Endothelial cell of umbilical vein (primary cell): Measurements from ENCODE around the gene LHX6. TPM values are rescaled to one million over a fixed set of nuclear protein-coding genes. Genes with fewer than 3 reads are reported as not detected.

ENCODE experiments used
- BruUV-seq: library from RNA; stranded (reverse); fragments of 400-500 nt; replicated peaks from 2 replicates; lab custom pipeline; 2021; lab: Mats Ljungman, UMichigan
- CTCF ChIA-PET: fragments of 300-600, 350-600 bp; sonication (Branson Sonifier 250); formaldehyde crosslinking; loops from one replicate; lab custom pipeline; 2021; ENCODE audit warnings: antibody characterized with exemption, inconsistent platforms; lab: Charles Lee
- POLR2A ChIA-PET: fragments of 300-600, 350-600 bp; sonication (Branson Sonifier 250); formaldehyde crosslinking; loops from one replicate; lab custom pipeline; 2021; ENCODE audit warnings: antibody characterized with exemption, inconsistent platforms; lab: Charles Lee
- DNase-seq: peaks from one replicate; pipeline ENCODE4 v3.0.0-alpha.2; 2011; ENCODE audit warnings: low read depth, low spot score
- FAIRE-seq: peaks from 2 replicates; lab custom pipeline; 2011; peaks lifted over from hg19 to GRCh38; lab: Jason Lieb, UNC
- H2AFZ ChIP-seq: 2 replicates; pipeline ENCODE4 v1.6.0; 2012; ENCODE audit warnings: low read depth, low read length, control low read depth, inconsistent platforms
- H3K27ac ChIP-seq: 2 replicates; pipeline ENCODE4 v1.5.1; 2011; ENCODE audit warnings: low read depth, mild to moderate bottlenecking, control low read depth, low read length, moderate library complexity; ENCODE audit not compliant: insufficient read depth
- H3K27me3 ChIP-seq, 2 experiments: 2 replicates each; pipeline versions ENCODE4 v1.6.0 to v1.6.1; 2011; ENCODE audit warnings: low read length in 2 of 2, mixed read lengths in 1 of 2; ENCODE audit not compliant: control insufficient read depth in 2 of 2, insufficient read depth in 2 of 2
- H3K36me3 ChIP-seq, 2 experiments: 2 replicates in 1 of 2; 3 replicates in 1 of 2; pipeline ENCODE4 v1.5.1; 2011; ENCODE audit warnings: low read length in 2 of 2, mild to moderate bottlenecking in 1 of 2, moderate library complexity in 1 of 2; ENCODE audit not compliant: control insufficient read depth in 2 of 2, insufficient read depth in 2 of 2; ENCODE audit errors: extremely low read depth in 1 of 2
- H3K4me1 ChIP-seq: 3 replicates; pipeline ENCODE4 v1.5.1; 2011; ENCODE audit warnings: mild to moderate bottlenecking, low read length; ENCODE audit not compliant: control insufficient read depth, insufficient read depth; ENCODE audit errors: extremely low read depth
- H3K4me2 ChIP-seq: 2 replicates; pipeline ENCODE4 v1.6.1; 2011; ENCODE audit warnings: low read length, control low read depth, mixed read lengths; ENCODE audit not compliant: insufficient read depth
- H3K4me3 ChIP-seq, 3 experiments: fragments of 200-600 bp in 1 of 3; sonication (generic), shearing (Covaris generic) in 1 of 3; replicated peaks in 1 of 3; 2 replicates each; pipeline ENCODE4 v1.5.1; 2011 to 2016; ENCODE audit warnings: control low read depth in 3 of 3, low read length in 3 of 3, mild to moderate bottlenecking in 2 of 3, inconsistent platforms in 1 of 3, low read depth in 1 of 3, moderate library complexity in 1 of 3; ENCODE audit not compliant: insufficient read depth in 1 of 3
- H3K79me2 ChIP-seq: 2 replicates; pipeline ENCODE4 v1.6.0; 2012; ENCODE audit warnings: low read length, inconsistent platforms; ENCODE audit not compliant: control insufficient read depth, insufficient read depth
- H3K9ac ChIP-seq: replicated peaks from 2 replicates; pipeline ENCODE3; 2011; ENCODE audit warnings: low read length, control low read depth; ENCODE audit not compliant: insufficient read depth; ENCODE audit errors: extremely low read depth
- H3K9me1 ChIP-seq: replicated peaks from 3 replicates; pipeline ENCODE4 v1.6.0; 2011; ENCODE audit warnings: mild to moderate bottlenecking, low read length; ENCODE audit not compliant: control insufficient read depth, insufficient read depth; ENCODE audit errors: extremely low read depth
- H3K9me3 ChIP-seq: replicated peaks from 2 replicates; pipeline ENCODE4 v1.5.1; 2012; ENCODE audit warnings: low read length, inconsistent platforms; ENCODE audit not compliant: control insufficient read depth, insufficient read depth
- H4K20me1 ChIP-seq: replicated peaks from 2 replicates; pipeline ENCODE3; 2011; ENCODE audit warnings: mild to moderate bottlenecking, low read length; ENCODE audit not compliant: control insufficient read depth, insufficient read depth; ENCODE audit errors: extremely low read depth
- EZH2 ChIP-seq: IDR thresholded peaks from 2 replicates; pipeline ENCODE4 v1.6.1; 2012; ENCODE audit warnings: borderline replicate concordance, low read depth, mild to moderate bottlenecking, moderate library complexity, low read length, inconsistent platforms; ENCODE audit not compliant: severe bottlenecking
- FOS ChIP-seq: IDR thresholded peaks from 2 replicates; pipeline ENCODE4 v1.6.1; 2011; ENCODE audit warnings: mild to moderate bottlenecking, low read length, moderate library complexity, borderline replicate concordance; ENCODE audit not compliant: insufficient read depth
- GATA2 ChIP-seq: IDR thresholded peaks from 2 replicates; pipeline ENCODE4 v1.7.0; 2011; ENCODE audit warnings: low read depth, mild to moderate bottlenecking, moderate library complexity, mixed read lengths, low read length; ENCODE audit not compliant: insufficient read length, insufficient read depth
- JUN ChIP-seq: IDR thresholded peaks from 2 replicates; pipeline ENCODE4 v1.6.1; 2011; ENCODE audit warnings: borderline replicate concordance, low read depth; ENCODE audit not compliant: insufficient read length, insufficient read depth
- MYC ChIP-seq: IDR thresholded peaks from one replicate; pipeline ENCODE4 v1.6.1; 2011; ENCODE audit warnings: mild to moderate bottlenecking, low read depth, low read length
- POLR2A ChIP-seq: IDR thresholded peaks from 2 replicates; pipeline ENCODE4 v1.6.1; 2012; ENCODE audit warnings: low read depth, mild to moderate bottlenecking, control low read depth, low read length
- POLR2AphosphoS5 ChIP-seq: IDR thresholded peaks from 2 replicates; pipeline ENCODE4 v1.6.1; 2012; ENCODE audit warnings: low read depth, mild to moderate bottlenecking, control low read depth, low read length, moderate library complexity; ENCODE audit not compliant: insufficient read depth
- dilution Hi-C: fragments of 300-500 bp; cut with MboI; formaldehyde crosslinking; loops from one replicate; pipeline ENCODE4 v1.15.0; 2019; ENCODE audit warnings: low sequenced_read_pairs; ENCODE audit not compliant: extremely low pct_ligation_motif_present
- intact Hi-C: fragments of 100-400 bp; cut with micrococcal nuclease; formaldehyde crosslinking; loops from one replicate; pipeline ENCODE4 v1.10.0; 2022
- polyA plus RNA-seq, 4 experiments: library from polyadenylated mRNA; depleted of rRNA in 3 of 4; stranded (reverse) in 3 of 4; unstranded in 1 of 4; fragments of >200 nt; gene quantifications; 2 replicates each; pipeline versions ENCODE4 v1.2.1 to v1.2.3, GENCODE V29; 2011 to 2012; ENCODE audit warnings: missing spikeins in 1 of 4
- total RNA-seq: library from RNA; stranded (reverse); gene quantifications from 2 replicates; pipeline ENCODE4 v1.2.3, GENCODE V29; 2021
- TF ChIP-seq, protein P1 (sequence below): IDR thresholded peaks from 2 replicates; pipeline ENCODE4 v1.6.1; 2011; ENCODE audit not compliant: insufficient read depth, insufficient read length
- TF ChIP-seq, protein P2 (sequence below), 2 donors: IDR thresholded peaks; 1 replicate in 1 of 2; 2 replicates in 1 of 2; pipeline ENCODE4 v1.5.1; 2011; ENCODE audit warnings: low read length in 2 of 2, mild to moderate bottlenecking in 2 of 2, moderate library complexity in 2 of 2, control low read depth in 1 of 2, inconsistent platforms in 1 of 2, low read depth in 1 of 2; ENCODE audit not compliant: insufficient read depth in 1 of 2; ENCODE audit errors: extremely low read depth in 1 of 2

The LHX6 gene
- total and polyA plus RNA-seq, 2 donors (not counting 3 experiments of a cell fraction or from before 2014, with no cell fraction given): 2.4 to 18.4 TPM

DNA sequence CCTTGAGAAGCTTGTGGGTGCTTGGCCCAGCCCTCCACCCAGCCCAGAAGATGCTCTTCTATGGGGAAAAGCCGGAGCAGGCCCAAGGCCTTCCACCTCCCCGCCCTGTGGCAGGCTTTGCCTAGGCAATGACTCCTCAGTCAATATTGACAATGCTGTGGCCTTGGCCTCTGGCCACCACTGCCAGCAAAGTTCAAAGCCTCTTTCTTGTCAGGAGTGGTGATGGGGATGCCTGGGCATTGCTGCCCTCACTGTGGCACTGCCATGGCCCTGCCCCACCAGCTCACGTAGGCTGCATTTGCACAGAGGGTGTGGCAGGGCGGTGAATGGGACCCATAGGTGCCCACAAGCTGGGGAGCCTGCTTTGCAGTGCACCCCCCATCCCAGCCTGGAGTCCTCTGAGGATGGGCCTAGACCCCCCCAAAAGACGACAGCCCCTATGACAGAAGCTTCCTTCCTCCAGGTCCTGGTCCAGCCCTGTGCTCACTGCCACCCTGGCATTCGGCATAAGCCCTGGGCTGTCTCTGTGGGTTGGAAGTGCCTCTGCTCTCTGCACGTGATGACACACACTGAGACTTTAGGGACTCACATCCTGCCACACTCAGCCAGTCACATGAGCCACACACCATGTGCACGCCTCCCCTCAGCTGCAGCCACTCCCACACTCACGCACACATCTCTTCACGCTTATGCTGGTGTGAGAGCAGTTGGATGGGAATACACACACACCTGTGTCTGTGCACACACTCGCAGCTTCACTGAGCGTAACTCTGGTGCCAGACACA is 38.0 kb downstream of the LHX6 start:
- H3K27ac ChIP-seq: no peak overlapping the region
- no peaks in the 10 kb centered on the region for H3K4me1 ChIP-seq
- no peaks in the 10 kb centered on the region for H3K27me3 ChIP-seq
- BruUV-seq: no TSS peak
- H3K36me3 ChIP-seq: no peaks in the 10 kb centered on the region
- POLR2A ChIA-PET: no interaction called here
- DNase-seq: no peak
- no peak overlapping the region for H3K9ac ChIP-seq
- intact Hi-C loops: no loop called here
- no peaks in the 10 kb centered on the region for H3K9me3 ChIP-seq
- H3K79me2 ChIP-seq: no peaks in the 10 kb centered on the region
- no peak for TF ChIP-seq GATA2
- TF ChIP-seq MYC: no peak
- TF ChIP-seq, protein P1, sequence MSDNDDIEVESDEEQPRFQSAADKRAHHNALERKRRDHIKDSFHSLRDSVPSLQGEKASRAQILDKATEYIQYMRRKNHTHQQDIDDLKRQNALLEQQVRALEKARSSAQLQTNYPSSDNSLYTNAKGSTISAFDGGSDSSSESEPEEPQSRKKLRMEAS: no peak
- TF ChIP-seq EZH2: no peak
- TF ChIP-seq JUN: no peak
- TF ChIP-seq POLR2AphosphoS5: no peak
- TF ChIP-seq, protein P2, sequence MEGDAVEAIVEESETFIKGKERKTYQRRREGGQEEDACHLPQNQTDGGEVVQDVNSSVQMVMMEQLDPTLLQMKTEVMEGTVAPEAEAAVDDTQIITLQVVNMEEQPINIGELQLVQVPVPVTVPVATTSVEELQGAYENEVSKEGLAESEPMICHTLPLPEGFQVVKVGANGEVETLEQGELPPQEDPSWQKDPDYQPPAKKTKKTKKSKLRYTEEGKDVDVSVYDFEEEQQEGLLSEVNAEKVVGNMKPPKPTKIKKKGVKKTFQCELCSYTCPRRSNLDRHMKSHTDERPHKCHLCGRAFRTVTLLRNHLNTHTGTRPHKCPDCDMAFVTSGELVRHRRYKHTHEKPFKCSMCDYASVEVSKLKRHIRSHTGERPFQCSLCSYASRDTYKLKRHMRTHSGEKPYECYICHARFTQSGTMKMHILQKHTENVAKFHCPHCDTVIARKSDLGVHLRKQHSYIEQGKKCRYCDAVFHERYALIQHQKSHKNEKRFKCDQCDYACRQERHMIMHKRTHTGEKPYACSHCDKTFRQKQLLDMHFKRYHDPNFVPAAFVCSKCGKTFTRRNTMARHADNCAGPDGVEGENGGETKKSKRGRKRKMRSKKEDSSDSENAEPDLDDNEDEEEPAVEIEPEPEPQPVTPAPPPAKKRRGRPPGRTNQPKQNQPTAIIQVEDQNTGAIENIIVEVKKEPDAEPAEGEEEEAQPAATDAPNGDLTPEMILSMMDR (IDR thresholded peaks at IDR 0.05; ENCODE audit: extremely low read depth in 1 of 2, insufficient read depth in 1 of 2, low read depth in 1 of 2, low read length in 2 of 2): no peak
- no peak for TF ChIP-seq POLR2A
- TF ChIP-seq FOS: no peak
- dilution Hi-C loops: no loop called here
- no peak overlapping the region for H3K4me3 ChIP-seq
- H4K20me1 ChIP-seq: no peaks in the 10 kb centered on the region
- no peak overlapping the region for H3K4me2 ChIP-seq
- no peak for FAIRE-seq
- no peaks in the 10 kb centered on the region for H3K9me1 ChIP-seq
- no peak overlapping the region for H2AFZ ChIP-seq
- CTCF ChIA-PET: interaction anchor here (0.9 to 2.5 kb wide), 7 partner anchors 8 to 159 kb away, joined by 3 to 10 read pairs (median 3); no protein-coding TSS in a partner anchor
